ENCODE measurements around the gene QSOX2. TPM values are rescaled to one million over a fixed set of nuclear protein-coding genes. Genes with fewer than 3 reads are reported as not detected.

The QSOX2 gene
- total RNA-seq, 1 experiment from 2014 or later, result 34.6 TPM

DNA sequence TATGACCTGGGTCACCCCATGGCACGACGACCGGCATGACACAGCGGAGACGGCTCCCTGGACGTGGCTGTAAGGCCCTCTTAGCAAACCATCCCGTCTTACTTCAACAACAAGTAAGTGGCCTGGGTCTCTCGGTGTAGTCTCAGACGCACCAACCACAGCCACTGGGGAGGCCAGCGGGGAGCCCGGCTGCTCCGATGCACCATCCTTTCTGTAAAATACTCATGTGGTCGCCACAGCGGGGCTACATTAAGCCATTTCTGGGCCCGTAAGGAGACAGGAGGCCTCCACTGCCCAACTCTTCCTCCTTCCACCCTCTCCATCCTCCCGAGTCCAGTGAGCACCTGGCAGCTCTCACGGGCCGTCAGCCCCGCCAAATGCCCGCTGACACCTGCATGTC is 4.7 kb downstream of the QSOX2 start:
- H3K79me2 ChIP-seq (ENCODE audit: insufficient read depth, low read length), result peaks cover 86% of the 10 kb centered on the region
- no peaks in the 10 kb centered on the region for H3K27me3 ChIP-seq (ENCODE audit: insufficient read depth, low read length)
- no TSS peak for BruUV-seq (replicated peaks)
- H2AFZ ChIP-seq (ENCODE audit: low read depth, low read length, poor library complexity, severe bottlenecking), result no peak overlapping the region
- no peak overlapping the region for H3K9ac ChIP-seq (ENCODE audit: low read length)
- ChIA-PET CTCF (no interaction called here), RAD21 (ENCODE audit: low non-redundant PET in 1 of 2, low total read pairs in 2 of 2, uncharacterized antibody in 2 of 2, unreplicated experiment in 2 of 2) (no interaction called here), POLR2A (interaction anchor here (1.4 kb wide), 1 partner anchor 26 kb away, joined by 3 read pairs; no protein-coding TSS in a partner anchor)
- H3K27ac ChIP-seq (ENCODE audit: low read depth, low read length), result no peak overlapping the region
- no peaks in the 10 kb centered on the region for H3K9me3 ChIP-seq (ENCODE audit: control insufficient read depth in 1 of 2, insufficient read depth in 1 of 2, low read depth in 1 of 2, low read length in 2 of 2)
- H3K9me2 ChIP-seq (ENCODE audit: insufficient read depth), result no peaks in the 10 kb centered on the region
- peaks cover 0 to 15% of the 10 kb centered on the region in 2 experiments; a peak in 1 of 4 replicates for H3K36me3 ChIP-seq (ENCODE audit: control insufficient read depth in 1 of 2, insufficient read depth in 2 of 2, low read length in 2 of 2)
- H4K20me1 ChIP-seq (ENCODE audit: insufficient read depth), result peaks cover 7% of the 10 kb centered on the region; the same call in 1 of the 2 replicates
- no peak for DNase-seq (ENCODE audit: low read depth, low spot score)
- no peak overlapping the region for H3K4me3 ChIP-seq (replicated peaks in 1 of 2; ENCODE audit: low read depth in 1 of 2, low read length in 2 of 2)
- intact Hi-C loops (cut with micrococcal nuclease), result no loop called here
- peaks cover 11 to 18% of the 10 kb centered on the region in 2 experiments for H3K4me1 ChIP-seq (ENCODE audit: control insufficient read depth in 1 of 2, insufficient read depth in 2 of 2, low read length in 2 of 2)
- H3K4me2 ChIP-seq (ENCODE audit: low read length), result no peak overlapping the region
- TF ChIP-seq ELF1 (IDR thresholded peaks at IDR 0.05; ENCODE audit: borderline replicate concordance, low read depth) (no peak), EZH2phosphoT487 (IDR thresholded peaks at IDR 0.05; ENCODE audit: borderline replicate concordance) (no peak), RAD21 (IDR thresholded peaks at IDR 0.05; ENCODE audit: low read depth) (no peak), EZH2 (IDR thresholded peaks at IDR 0.05) (no peak), SRF (IDR thresholded peaks at IDR 0.05; ENCODE audit: low read depth) (no peak), ZFX (IDR thresholded peaks at IDR 0.05) (no peak), EGR1 (IDR thresholded peaks at IDR 0.05; ENCODE audit: low read depth) (no peak), CEBPB (IDR thresholded peaks at IDR 0.05; ENCODE audit: low read depth) (no peak), FOSL1 (IDR thresholded peaks at IDR 0.05; ENCODE audit: low read depth) (no peak), JUND (IDR thresholded peaks at IDR 0.05) (no peak), POLR2A (IDR thresholded peaks at IDR 0.05; ENCODE audit: borderline replicate concordance, extremely low read depth, insufficient read depth, insufficient read length) (no peak), TCF7L2 (IDR thresholded peaks at IDR 0.05; ENCODE audit: borderline replicate concordance, extremely low read depth, insufficient read depth, insufficient read length) (no peak), SIN3A (IDR thresholded peaks at IDR 0.05; ENCODE audit: low read depth) (no peak)
- TF ChIP-seq, protein P1, sequence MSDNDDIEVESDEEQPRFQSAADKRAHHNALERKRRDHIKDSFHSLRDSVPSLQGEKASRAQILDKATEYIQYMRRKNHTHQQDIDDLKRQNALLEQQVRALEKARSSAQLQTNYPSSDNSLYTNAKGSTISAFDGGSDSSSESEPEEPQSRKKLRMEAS (IDR thresholded peaks at IDR 0.05), result no peak
- TF ChIP-seq, protein P2, sequence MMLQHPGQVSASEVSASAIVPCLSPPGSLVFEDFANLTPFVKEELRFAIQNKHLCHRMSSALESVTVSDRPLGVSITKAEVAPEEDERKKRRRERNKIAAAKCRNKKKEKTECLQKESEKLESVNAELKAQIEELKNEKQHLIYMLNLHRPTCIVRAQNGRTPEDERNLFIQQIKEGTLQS (IDR thresholded peaks at IDR 0.05), result no peak
- TF ChIP-seq, protein P3, sequence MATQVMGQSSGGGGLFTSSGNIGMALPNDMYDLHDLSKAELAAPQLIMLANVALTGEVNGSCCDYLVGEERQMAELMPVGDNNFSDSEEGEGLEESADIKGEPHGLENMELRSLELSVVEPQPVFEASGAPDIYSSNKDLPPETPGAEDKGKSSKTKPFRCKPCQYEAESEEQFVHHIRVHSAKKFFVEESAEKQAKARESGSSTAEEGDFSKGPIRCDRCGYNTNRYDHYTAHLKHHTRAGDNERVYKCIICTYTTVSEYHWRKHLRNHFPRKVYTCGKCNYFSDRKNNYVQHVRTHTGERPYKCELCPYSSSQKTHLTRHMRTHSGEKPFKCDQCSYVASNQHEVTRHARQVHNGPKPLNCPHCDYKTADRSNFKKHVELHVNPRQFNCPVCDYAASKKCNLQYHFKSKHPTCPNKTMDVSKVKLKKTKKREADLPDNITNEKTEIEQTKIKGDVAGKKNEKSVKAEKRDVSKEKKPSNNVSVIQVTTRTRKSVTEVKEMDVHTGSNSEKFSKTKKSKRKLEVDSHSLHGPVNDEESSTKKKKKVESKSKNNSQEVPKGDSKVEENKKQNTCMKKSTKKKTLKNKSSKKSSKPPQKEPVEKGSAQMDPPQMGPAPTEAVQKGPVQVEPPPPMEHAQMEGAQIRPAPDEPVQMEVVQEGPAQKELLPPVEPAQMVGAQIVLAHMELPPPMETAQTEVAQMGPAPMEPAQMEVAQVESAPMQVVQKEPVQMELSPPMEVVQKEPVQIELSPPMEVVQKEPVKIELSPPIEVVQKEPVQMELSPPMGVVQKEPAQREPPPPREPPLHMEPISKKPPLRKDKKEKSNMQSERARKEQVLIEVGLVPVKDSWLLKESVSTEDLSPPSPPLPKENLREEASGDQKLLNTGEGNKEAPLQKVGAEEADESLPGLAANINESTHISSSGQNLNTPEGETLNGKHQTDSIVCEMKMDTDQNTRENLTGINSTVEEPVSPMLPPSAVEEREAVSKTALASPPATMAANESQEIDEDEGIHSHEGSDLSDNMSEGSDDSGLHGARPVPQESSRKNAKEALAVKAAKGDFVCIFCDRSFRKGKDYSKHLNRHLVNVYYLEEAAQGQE (IDR thresholded peaks at IDR 0.05; ENCODE audit: low read depth), result no peak
- TF ChIP-seq, protein P4, sequence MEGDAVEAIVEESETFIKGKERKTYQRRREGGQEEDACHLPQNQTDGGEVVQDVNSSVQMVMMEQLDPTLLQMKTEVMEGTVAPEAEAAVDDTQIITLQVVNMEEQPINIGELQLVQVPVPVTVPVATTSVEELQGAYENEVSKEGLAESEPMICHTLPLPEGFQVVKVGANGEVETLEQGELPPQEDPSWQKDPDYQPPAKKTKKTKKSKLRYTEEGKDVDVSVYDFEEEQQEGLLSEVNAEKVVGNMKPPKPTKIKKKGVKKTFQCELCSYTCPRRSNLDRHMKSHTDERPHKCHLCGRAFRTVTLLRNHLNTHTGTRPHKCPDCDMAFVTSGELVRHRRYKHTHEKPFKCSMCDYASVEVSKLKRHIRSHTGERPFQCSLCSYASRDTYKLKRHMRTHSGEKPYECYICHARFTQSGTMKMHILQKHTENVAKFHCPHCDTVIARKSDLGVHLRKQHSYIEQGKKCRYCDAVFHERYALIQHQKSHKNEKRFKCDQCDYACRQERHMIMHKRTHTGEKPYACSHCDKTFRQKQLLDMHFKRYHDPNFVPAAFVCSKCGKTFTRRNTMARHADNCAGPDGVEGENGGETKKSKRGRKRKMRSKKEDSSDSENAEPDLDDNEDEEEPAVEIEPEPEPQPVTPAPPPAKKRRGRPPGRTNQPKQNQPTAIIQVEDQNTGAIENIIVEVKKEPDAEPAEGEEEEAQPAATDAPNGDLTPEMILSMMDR (IDR thresholded peaks at IDR 0.05 in 2 of 3, conservative IDR thresholded peaks at IDR 0.05 in 1 of 3; ENCODE audit: borderline replicate concordance in 1 of 3, insufficient read depth in 1 of 3, low read depth in 2 of 3, low read length in 2 of 3), result no peak
- ATAC-seq, result no peak
